Measurements from ENCODE around the gene BBS9.

BBS9 gene

GRCh38 chr7:33373195-33373594, 243.8 kb downstream of the BBS9 start:
- DNase-seq (ENCODE audit: low read depth): no peak

- no peak for DNase-seq (ENCODE audit: low read depth)
Observed at GRCh38 chr7:33379891-33380525, 250.6 kb downstream of the BBS9 start.

GRCh38 chr7:33388332-33388731, 259.0 kb downstream of the BBS9 start:
- no peak for DNase-seq (ENCODE audit: low read depth)

- no peak for DNase-seq (ENCODE audit: low read depth)
Observed at GRCh38 chr7:33392148-33392547, 262.8 kb downstream of the BBS9 start.

- no peak for DNase-seq (ENCODE audit: low read depth)
Observed at GRCh38 chr7:33393770-33394169, 264.4 kb downstream of the BBS9 start.

GRCh38 chr7:33395340-33395739, 266.0 kb downstream of the BBS9 start:
- no peak for DNase-seq (ENCODE audit: low read depth)

GRCh38 chr7:33399528-33400213, 270.3 kb downstream of the BBS9 start:
- DNase-seq (ENCODE audit: low read depth): no peak

- no peak for DNase-seq (ENCODE audit: low read depth)
Observed at GRCh38 chr7:33400214-33400538, 270.8 kb downstream of the BBS9 start.

- no peak for DNase-seq (ENCODE audit: low read depth)
Observed at GRCh38 chr7:33410266-33410665, 280.9 kb downstream of the BBS9 start.

GRCh38 chr7:33411020-33411419, 281.7 kb downstream of the BBS9 start:
- DNase-seq (ENCODE audit: low read depth): no peak

GRCh38 chr7:33412331-33412730, 283.0 kb downstream of the BBS9 start:
- no peak for DNase-seq (ENCODE audit: low read depth)

GRCh38 chr7:33418251-33418701, 288.9 kb downstream of the BBS9 start:
- no peak for DNase-seq (ENCODE audit: low read depth)

GRCh38 chr7:33420311-33420940, 291.1 kb downstream of the BBS9 start:
- DNase-seq (ENCODE audit: low read depth): no peak

- no peak for DNase-seq (ENCODE audit: low read depth)
Observed at GRCh38 chr7:33421429-33421828, 292.1 kb downstream of the BBS9 start.

- no peak for DNase-seq (ENCODE audit: low read depth)
Observed at GRCh38 chr7:33422141-33422540, 292.8 kb downstream of the BBS9 start.

GRCh38 chr7:33422825-33423645, 293.7 kb downstream of the BBS9 start:
- DNase-seq (ENCODE audit: low read depth): no peak

GRCh38 chr7:33423646-33424020, 294.3 kb downstream of the BBS9 start:
- no peak for DNase-seq (ENCODE audit: low read depth)

- no peak for DNase-seq (ENCODE audit: low read depth)
Observed at GRCh38 chr7:33425395-33425794, 296.0 kb downstream of the BBS9 start.

- no peak for DNase-seq (ENCODE audit: low read depth)
Observed at GRCh38 chr7:33425929-33426678, 296.7 kb downstream of the BBS9 start.

- DNase-seq (ENCODE audit: low read depth): no peak
Observed at GRCh38 chr7:33428415-33428814, 299.1 kb downstream of the BBS9 start.

GRCh38 chr7:33431543-33431942, 302.2 kb downstream of the BBS9 start:
- DNase-seq (ENCODE audit: low read depth): no peak

GRCh38 chr7:33432821-33433220, 303.5 kb downstream of the BBS9 start:
- DNase-seq (ENCODE audit: low read depth): no peak

Data from activated T-helper 1 cell treated with Interleukin-2 at 50 U/mL for 16 hours (primary cell).